GM23248 (cell line): Measurements from ENCODE around the gene RAD51B.

Experiments
- EZH2 ChIP-seq: fragments of 200-600 bp; sonication (generic); IDR thresholded peaks from 2 replicates; pipeline ENCODE4 v1.6.1; 2018; ENCODE audit warnings: antibody characterized with exemption, mild to moderate bottlenecking; ENCODE audit not compliant: insufficient read depth, poor library complexity, severe bottlenecking
- EZH2phosphoT487 ChIP-seq: fragments of 200-600 bp; sonication (generic); IDR thresholded peaks from 2 replicates; pipeline ENCODE4 v1.6.1; 2018; ENCODE audit warnings: antibody characterized with exemption, moderate library complexity, mild to moderate bottlenecking, low read depth; ENCODE audit not compliant: insufficient read depth

- no peak for TF ChIP-seq EZH2
- TF ChIP-seq EZH2phosphoT487: no peak
Measured at GRCh38 chr14:68643673-68644072, 824.1 kb downstream of the RAD51B start.
